Measurements from ENCODE around the gene ROGDI.

- TF ChIP-seq ZNF362 (tag by site-specific recombination; IDR thresholded peaks at IDR 0.05), result no peak
- no peak for TF ChIP-seq ZSCAN18 (tag by site-specific recombination; IDR thresholded peaks at IDR 0.05)
- TF ChIP-seq CTCF (tag by site-specific recombination; IDR thresholded peaks at IDR 0.05), result no peak
- TF ChIP-seq ZNF558 (tag by site-specific recombination; IDR thresholded peaks at IDR 0.05), result no peak
- TF ChIP-seq ZNF274 (IDR thresholded peaks at IDR 0.05; ENCODE audit: low read length), result no peak
- no peak for TF ChIP-seq ZNF274 (tag by site-specific recombination; IDR thresholded peaks at IDR 0.05; ENCODE audit: borderline replicate concordance)
- TF ChIP-seq FEZF1 (tag by site-specific recombination; IDR thresholded peaks at IDR 0.05), result no peak
- peak; percentile 65 for TF ChIP-seq ZXDB (tag by site-specific recombination; IDR thresholded peaks at IDR 0.05)
- no peak for TF ChIP-seq ZNF146 (tag by site-specific recombination; IDR thresholded peaks at IDR 0.05)
- no peak for TF ChIP-seq ZNF423 (tag by site-specific recombination; IDR thresholded peaks at IDR 0.05)
- TF ChIP-seq HOXA7 (CRISPR knock-in tag; IDR thresholded peaks at IDR 0.05; ENCODE audit: borderline replicate concordance), result no peak
- TF ChIP-seq ZBTB8A (tag by site-specific recombination; IDR thresholded peaks at IDR 0.05), result peak; percentile 53; the same call in 1 of the 2 replicates
These were observed 33.7 kb downstream of the ROGDI start for GRCh38 chr16:4768549-4769305.

Data from HEK293 (cell line).